HT1080 (cell line): Measurements from ENCODE around the gene PFKM. TPM values are rescaled to one million over a fixed set of nuclear protein-coding genes. Genes with fewer than 3 reads are reported as not detected.

ENCODE experiments used
- DNase-seq: peaks from one replicate; pipeline ENCODE4 v3.0.0-alpha.2; 2015; ENCODE audit warnings: low read depth
- small RNA-seq: library from RNA; depleted of rRNA; stranded (forward); fragments of <200 nt; gene quantifications from one replicate; pipeline ENCODE3, GENCODE V24; 2014
- total RNA-seq: library from RNA; depleted of rRNA; stranded (reverse); fragments of >200 nt; shearing (Covaris generic); gene quantifications from 2 replicates; pipeline ENCODE4 v1.2.3, GENCODE V29; 2014; rRNA removed

PFKM gene
- total RNA-seq, 1 experiment from 2014 or later = 60.9 TPM

- no peak for DNase-seq
These were observed 66.2 kb downstream of the PFKM start for GRCh38 chr12:48185181-48185919.

GRCh38 chr12:48187916-48188695 is 68.9 kb downstream of the PFKM start:
- no peak for DNase-seq

GRCh38 chr12:48189331-48190125 is 70.4 kb downstream of the PFKM start:
- DNase-seq = peak; percentile 61

- no peak for DNase-seq
These were observed 71.9 kb downstream of the PFKM start for GRCh38 chr12:48191096-48191495.

GRCh38 chr12:48192861-48193260 is 73.7 kb downstream of the PFKM start:
- no peak for DNase-seq

GRCh38 chr12:48193623-48194022 is 74.5 kb downstream of the PFKM start:
- DNase-seq = no peak

- no peak for DNase-seq
These were observed 75.6 kb downstream of the PFKM start for GRCh38 chr12:48194799-48195201.

Small RNA genes within 50 kb of the gene (small RNA-seq; reads per million reads assigned to genes)
- gene MIR6505 (not detected), gene RNU6-1203P (not detected)

Other genes with a start within 250 kb of the PFKM start
- 3.6 and 6.1 TPM in 2 replicates for gene VDR, start 214.4 kb upstream of the PFKM start, total RNA-seq
- gene TMEM106C, start 155.8 kb upstream of the PFKM start, total RNA-seq = 133 and 139 TPM in 2 replicates
- gene COL2A1, start 114.9 kb upstream of the PFKM start, total RNA-seq = 0.02 and 0.07 TPM in 2 replicates
- 18.0 and 27.5 TPM in 2 replicates for gene SENP1, start 13.3 kb upstream of the PFKM start, total RNA-seq
- gene ASB8, start 38.2 kb downstream of the PFKM start, total RNA-seq = 34.8 and 46.3 TPM in 2 replicates
- gene CCDC184, start 64.3 kb downstream of the PFKM start, total RNA-seq = 0.19 and 0.40 TPM in 2 replicates
- not detected in 2 replicates for gene OR10AD1, start 83.9 kb downstream of the PFKM start, total RNA-seq
- 3.9 and 5.4 TPM in 2 replicates for gene ZNF641, start 231.6 kb downstream of the PFKM start, total RNA-seq